GM18520 (cell line): ENCODE results near the gene ELMO1.

Experiments
- ATAC-seq: cut with Tn5 transposase; IDR thresholded peaks from one replicate; pipeline ENCODE4 v1.9.1; 2021; ENCODE audit not compliant: unreplicated experiment

Gene ELMO1

DNA sequence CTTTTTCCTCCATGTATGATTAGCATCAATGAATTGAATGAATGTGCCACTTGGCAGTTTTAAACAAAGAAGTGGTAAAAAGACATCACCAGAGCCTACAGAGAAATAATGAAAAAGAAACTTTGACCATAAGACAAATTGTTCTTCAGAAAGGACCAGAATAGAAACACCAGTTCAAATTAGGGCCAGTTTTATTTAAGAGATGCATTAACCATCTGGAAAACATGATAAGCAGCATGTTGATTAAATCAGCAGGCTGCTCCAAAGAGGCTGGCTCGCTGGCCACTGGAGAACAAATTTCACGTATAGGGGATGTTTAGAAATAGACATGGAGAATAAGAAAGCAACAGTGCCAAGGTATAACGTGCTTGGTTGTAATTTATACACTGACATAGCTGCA is 482.0 kb downstream of the ELMO1 start:
- ATAC-seq, result no peak

DNA sequence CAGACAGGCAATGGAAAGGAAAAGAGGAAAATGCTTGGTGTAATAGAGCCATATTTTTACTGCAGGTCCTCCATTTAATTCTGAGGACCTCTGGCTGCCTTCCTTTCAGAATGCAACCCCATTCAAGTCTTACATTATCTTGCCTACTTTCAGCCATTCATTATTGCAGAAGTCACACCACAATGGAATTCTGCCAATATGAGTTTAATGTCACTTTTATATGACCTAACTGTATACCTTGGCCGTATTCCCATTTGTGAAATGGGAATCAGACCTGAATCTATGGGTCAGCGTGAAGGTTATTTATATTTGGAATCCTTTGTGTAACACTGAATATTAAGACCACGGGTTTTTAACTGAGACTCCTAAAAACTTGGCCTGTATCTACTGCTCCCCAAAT is 482.6 kb downstream of the ELMO1 start:
- ATAC-seq, result no peak

- ATAC-seq, result no peak
These were observed 483.0 kb downstream of the ELMO1 start for GRCh38 chr7:36965625-36966024.

DNA sequence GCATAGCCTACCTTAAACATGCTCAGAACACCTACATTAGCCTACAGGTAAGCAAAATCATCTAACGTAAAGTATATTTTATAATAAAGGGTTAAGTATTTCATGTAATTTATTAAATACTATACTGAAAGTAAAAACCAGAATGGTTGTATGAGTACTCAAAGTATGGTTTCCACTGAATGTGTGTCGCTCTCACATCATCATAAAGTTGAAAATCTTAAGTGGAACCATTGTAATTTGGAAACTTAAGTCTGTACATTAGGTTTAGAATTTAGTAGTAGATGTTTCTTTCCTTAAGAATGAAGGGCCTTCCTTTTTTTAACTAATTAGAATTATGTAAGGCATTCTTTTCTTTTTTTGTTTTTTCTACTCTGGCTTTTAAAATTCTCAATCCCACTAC is 484.4 kb downstream of the ELMO1 start:
- ATAC-seq, result no peak

DNA sequence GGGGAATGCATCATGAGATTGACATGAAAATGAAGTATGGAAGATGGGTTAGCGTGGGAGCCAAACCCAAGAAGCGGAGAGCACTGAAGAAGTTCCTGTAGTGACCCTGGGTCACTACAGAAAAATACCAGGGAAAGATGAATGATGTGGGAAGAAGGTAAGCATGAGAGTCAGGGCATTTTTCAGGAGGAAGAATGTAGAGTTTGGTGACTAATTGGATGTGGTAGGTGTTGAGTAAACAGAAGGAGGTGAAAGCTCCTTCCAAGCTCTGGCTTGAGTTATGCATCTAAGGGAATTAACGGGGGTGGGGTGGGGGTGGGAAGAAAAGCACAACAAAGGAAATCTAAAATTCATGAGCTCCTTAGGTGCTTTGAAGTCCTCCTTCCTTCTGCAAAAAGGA is 486.3 kb downstream of the ELMO1 start:
- ATAC-seq, result no peak

DNA sequence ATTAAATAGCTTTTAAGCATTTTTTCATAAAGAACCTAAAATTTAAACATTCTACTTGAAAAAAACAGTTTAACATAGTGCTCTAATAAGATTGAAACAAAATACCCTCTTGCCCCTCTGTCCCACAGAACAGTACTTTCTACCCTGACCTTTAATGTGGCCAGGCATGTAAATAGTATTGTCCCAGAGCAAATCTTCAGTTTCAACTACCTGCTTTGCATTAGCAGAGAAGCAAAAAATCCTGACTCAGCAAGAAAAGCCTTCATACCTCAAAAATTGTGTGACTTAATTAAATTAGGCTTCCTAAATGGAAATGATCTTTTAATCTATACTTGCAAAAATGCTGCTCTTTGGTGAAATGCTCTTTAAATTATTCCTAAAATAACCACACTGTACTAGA is 487.0 kb downstream of the ELMO1 start:
- no peak for ATAC-seq

GRCh38 chr7:36961097-36961496 is 487.6 kb downstream of the ELMO1 start:
- ATAC-seq, result no peak

GRCh38 chr7:36960105-36960504 is 488.6 kb downstream of the ELMO1 start:
- no peak for ATAC-seq

GRCh38 chr7:36958111-36958733 is 490.4 kb downstream of the ELMO1 start:
- ATAC-seq, result no peak

DNA sequence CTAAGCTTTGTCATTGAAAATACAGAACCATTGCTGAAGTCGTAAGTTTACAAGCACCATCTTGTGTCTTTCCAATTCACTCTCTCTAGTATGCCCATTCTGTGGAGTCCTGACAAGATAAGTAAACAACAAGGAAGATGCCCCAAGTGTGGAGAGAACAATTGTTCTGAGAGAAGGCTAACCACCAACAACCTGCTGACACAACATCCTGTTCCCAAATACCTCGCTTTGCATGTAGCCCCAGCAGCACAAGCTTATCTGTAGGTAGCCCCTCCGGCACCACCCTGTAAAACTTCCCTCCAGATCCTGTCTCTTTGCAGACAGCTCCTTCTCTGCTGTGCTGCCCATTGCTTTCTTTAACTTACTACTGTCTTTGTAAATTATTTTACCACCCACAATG is 491.0 kb downstream of the ELMO1 start:
- ATAC-seq, result no peak

GRCh38 chr7:36956814-36957213 is 491.9 kb downstream of the ELMO1 start:
- ATAC-seq, result no peak

GRCh38 chr7:36955456-36956129 is 493.1 kb downstream of the ELMO1 start:
- no peak for ATAC-seq

DNA sequence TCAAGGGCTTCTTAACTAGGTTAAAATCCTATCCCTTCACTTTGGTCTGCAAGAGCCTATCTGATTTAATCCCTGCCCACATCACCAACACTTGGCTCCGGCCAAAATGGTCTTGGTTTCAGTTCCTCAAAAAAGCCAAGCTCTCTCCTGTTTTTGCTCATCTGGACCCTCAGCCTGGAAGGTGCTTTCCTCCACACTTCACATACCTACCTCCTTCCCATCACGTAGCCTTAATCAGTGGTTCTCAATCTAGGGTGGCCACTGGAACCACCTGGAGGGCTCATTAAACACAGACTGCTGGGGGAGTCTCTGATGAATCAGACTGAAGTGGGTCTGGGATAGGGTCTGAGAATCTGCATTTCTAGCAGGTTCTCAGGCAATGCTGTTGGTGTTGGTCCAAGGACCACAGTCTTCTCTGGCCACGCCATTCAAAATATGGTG is 497.4 kb downstream of the ELMO1 start:
- peak; percentile 92 for ATAC-seq

- ATAC-seq, result no peak
These were observed 498.7 kb downstream of the ELMO1 start for GRCh38 chr7:36949711-36950600.

GRCh38 chr7:36946401-36946739 is 502.3 kb downstream of the ELMO1 start:
- ATAC-seq, result no peak

DNA sequence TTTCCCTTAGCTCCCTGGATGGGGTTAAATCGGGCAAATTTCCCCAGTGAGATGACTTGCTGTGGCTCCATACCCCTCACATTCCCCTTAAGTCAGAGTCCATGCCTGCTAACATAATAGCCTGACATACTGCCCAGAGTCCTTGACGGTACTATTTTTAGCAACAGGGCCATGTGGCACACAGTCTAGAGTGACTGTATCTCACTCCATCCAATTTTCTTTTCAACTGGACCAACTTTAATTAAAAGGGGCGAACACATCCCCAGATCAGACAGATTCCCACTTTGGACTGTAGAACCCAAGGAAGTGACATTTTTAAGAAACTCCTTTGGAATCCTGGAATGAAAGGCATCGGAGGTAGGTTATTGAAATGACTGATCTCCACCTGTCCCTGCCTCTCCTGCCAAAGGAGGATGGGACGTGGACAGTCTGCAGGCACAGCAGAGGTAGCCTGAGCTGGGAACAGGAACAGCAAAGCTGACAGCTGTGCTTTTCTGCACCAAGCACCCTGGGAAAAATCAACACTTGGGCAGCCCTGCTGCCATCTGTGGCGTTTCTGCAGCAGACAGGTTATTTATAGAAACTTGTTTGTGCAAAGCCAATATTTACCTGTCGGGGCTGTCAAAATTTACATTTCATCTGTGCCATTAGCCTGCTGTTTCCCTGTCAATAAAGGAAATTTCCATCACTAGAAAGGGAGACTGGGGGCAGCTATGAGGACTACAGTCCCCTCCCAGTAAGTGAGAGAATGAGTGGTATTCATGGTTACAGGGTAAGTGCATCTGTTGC is 502.9 kb downstream of the ELMO1 start:
- no peak for ATAC-seq

- no peak for ATAC-seq
These were observed 503.8 kb downstream of the ELMO1 start for GRCh38 chr7:36944838-36945237.

GRCh38 chr7:36943591-36944435 is 504.9 kb downstream of the ELMO1 start:
- ATAC-seq, result peak; percentile 42

DNA sequence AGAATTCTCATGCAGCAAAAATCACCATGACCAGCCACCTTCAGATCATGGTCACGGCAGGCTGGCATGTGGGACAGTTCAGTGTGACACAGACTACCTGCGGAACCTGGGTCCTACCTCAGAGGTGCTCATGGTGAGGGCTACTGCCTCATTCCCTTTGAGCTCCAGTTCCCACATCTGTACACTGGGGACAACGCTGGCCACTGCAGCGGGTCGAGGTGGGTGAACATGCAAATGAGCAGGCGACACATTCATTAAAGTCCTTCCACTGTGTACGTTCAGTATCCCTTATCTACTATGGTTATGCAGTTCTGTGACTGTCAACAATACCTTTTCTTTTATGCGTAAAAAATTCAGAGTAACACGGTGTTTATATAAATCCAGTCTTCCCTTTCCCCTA is 505.7 kb downstream of the ELMO1 start:
- no peak for ATAC-seq

DNA sequence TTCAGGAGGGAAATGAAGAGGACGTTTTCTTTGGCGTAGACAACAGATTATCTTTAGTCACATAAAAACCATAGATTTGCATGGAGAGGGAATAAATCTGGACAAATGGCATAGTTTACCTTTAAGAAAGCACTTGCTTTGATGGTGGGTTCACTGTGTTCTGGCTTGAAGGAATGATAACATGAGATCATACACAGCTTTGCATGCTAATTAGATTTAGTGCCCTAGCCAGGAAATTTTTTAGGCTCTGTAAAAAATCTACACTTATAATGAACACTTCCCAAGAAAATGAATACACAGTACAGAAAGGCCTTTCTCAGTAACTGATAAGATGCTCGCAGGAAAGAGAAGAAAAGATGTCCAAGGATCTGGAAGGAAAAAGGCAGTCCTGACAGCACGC is 506.1 kb downstream of the ELMO1 start:
- ATAC-seq, result no peak
